ENCODE results near the gene BRINP1.

Gene BRINP1

DNA sequence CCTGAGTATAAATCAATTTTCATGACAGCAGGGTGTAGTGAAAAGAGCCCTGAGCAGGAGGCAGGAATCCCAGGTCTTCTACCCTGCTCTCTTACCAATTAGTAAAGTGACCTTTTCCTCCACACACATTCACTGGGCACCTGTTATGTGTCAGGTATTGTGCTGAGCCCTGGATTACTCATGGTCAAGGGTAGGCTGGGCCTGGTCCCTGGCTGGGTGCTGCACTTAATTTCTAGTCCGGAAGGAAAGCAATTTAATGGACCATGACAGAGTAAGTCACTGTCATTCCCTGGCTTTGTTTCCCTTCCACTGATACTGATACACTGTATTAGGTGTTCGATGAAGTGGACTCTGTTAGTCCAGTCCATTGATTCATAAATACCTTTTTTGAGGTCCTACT, 29.1 kb upstream of the BRINP1 start:
- no peak overlapping the region for H3K4me3 ChIP-seq (replicated peaks in 1 of 2; ENCODE audit: low read depth in 2 of 2, low read length in 2 of 2)
- DNase-seq (ENCODE audit: low read depth in 2 of 2) = no peak
- TF ChIP-seq, protein P1, sequence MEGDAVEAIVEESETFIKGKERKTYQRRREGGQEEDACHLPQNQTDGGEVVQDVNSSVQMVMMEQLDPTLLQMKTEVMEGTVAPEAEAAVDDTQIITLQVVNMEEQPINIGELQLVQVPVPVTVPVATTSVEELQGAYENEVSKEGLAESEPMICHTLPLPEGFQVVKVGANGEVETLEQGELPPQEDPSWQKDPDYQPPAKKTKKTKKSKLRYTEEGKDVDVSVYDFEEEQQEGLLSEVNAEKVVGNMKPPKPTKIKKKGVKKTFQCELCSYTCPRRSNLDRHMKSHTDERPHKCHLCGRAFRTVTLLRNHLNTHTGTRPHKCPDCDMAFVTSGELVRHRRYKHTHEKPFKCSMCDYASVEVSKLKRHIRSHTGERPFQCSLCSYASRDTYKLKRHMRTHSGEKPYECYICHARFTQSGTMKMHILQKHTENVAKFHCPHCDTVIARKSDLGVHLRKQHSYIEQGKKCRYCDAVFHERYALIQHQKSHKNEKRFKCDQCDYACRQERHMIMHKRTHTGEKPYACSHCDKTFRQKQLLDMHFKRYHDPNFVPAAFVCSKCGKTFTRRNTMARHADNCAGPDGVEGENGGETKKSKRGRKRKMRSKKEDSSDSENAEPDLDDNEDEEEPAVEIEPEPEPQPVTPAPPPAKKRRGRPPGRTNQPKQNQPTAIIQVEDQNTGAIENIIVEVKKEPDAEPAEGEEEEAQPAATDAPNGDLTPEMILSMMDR (IDR thresholded peaks at IDR 0.05; ENCODE audit: low read depth, low read length) = no peak

DNA sequence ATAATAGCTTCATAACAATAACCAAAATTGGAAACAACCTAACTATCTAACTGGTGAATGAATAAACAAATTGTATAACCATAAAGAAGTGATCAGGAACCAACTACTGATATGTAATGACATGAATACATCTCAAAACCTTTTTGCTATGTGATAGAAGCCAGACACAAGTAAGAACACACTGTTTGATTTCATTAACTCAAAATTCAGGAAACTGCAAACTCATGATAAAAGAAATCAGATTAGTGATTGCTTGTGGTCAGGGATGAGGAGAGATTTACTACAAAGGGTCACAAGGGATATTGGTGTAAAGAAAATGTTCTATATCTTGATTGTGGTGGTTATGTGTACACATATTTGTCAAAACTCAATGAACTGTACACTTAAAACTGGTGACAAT, 22.6 kb upstream of the BRINP1 start:
- no peak for DNase-seq (ENCODE audit: low read depth in 2 of 2)
- TF ChIP-seq, protein P1 (IDR thresholded peaks at IDR 0.05; ENCODE audit: low read depth, low read length) = no peak
- no peak overlapping the region for H3K4me3 ChIP-seq (replicated peaks in 1 of 2; ENCODE audit: low read depth in 2 of 2, low read length in 2 of 2)

GRCh38 chr9:119375892-119376291, 6.7 kb upstream of the BRINP1 start:
- H3K4me3 ChIP-seq (replicated peaks in 1 of 2; ENCODE audit: low read depth in 2 of 2, low read length in 2 of 2) = no peak overlapping the region
- peak in 1 of 2 donors; percentile 17 for DNase-seq (ENCODE audit: low read depth in 2 of 2)
- TF ChIP-seq, protein P1 (IDR thresholded peaks at IDR 0.05; ENCODE audit: low read depth, low read length) = no peak

GRCh38 chr9:119372951-119373350, 3.7 kb upstream of the BRINP1 start:
- H3K4me3 ChIP-seq (replicated peaks in 1 of 2; ENCODE audit: low read depth in 2 of 2, low read length in 2 of 2) = no peak overlapping the region
- no peak for DNase-seq (ENCODE audit: low read depth in 2 of 2)
- TF ChIP-seq, protein P1 (IDR thresholded peaks at IDR 0.05; ENCODE audit: low read depth, low read length) = no peak

GRCh38 chr9:119370816-119371215, 1.6 kb upstream of the BRINP1 start:
- H3K4me3 ChIP-seq (replicated peaks in 1 of 2; ENCODE audit: low read depth in 2 of 2, low read length in 2 of 2) = no peak overlapping the region
- TF ChIP-seq, protein P1 (IDR thresholded peaks at IDR 0.05; ENCODE audit: low read depth, low read length) = no peak
- DNase-seq (ENCODE audit: low read depth in 2 of 2) = peak; percentile 19 to 31

DNA sequence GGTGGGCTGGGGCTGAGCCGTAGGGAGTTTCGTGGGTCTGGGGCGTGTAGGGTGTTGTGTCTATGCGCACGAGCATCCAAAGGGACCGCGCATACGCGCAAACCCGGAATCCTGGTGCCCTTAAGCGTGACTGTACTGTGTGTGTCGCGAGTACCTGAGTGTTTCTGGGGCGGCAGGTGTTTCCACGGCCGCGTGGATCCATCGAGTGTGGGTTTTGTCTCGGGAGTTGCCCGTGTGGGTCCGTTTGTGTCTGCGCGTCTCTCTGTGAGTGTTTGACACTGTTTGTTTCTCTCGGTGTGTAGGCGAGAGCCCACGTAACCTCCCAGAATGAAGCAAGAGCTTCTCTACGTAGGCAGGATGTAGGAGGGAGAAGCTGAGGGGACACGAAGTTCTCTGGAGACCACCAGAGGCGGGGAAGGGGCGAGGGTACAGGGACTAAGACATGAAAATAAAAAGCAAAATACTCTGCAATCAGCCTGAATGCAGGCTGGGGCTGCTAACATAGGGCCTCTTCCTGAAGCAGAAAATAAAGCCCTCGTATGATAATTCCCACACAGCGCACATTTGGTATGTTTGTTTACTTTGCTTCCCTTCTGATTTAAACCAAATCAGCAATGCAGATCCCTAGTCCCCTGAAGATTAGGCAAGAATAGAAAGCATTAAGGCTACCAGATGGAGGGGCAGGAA, 588 bp upstream of the BRINP1 start:
- TF ChIP-seq, protein P1 (IDR thresholded peaks at IDR 0.05; ENCODE audit: low read depth, low read length) = no peak
- no peak for DNase-seq (ENCODE audit: low read depth in 2 of 2)
- H3K4me3 ChIP-seq (replicated peaks in 1 of 2; ENCODE audit: low read depth in 2 of 2, low read length in 2 of 2) = peak overlapping the region; percentile 18 to 42

DNA sequence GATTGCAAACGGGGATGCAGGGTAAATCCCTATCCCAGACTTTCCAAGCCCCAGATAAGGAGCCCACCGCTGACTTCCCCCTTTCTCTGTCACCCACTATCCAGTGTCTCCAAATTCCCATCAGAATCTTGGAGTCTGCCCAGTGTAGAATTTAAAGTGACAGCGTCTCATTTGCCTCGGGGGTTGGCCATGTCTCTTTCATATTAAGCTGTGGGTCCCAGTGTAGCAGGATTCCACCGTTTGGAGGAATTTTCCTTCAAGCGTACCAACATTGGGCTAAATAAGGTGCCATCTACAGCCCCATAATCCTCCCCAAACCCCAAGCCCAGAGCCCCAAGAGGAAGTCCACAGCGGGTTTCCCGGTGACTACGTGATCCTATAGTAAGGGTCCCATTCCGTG, 1.1 kb downstream of the BRINP1 start:
- TF ChIP-seq, protein P1 (IDR thresholded peaks at IDR 0.05; ENCODE audit: low read depth, low read length) = no peak
- H3K4me3 ChIP-seq (replicated peaks in 1 of 2; ENCODE audit: low read depth in 2 of 2, low read length in 2 of 2) = no peak overlapping the region
- DNase-seq (ENCODE audit: low read depth in 2 of 2) = no peak

Data from cardiac fibroblast (primary cell).